Panc1 (cell line): Measurements from ENCODE around the gene SLCO3A1.

ENCODE experiments used
- TF ChIP-seq, protein P1 (sequence below): fragments of 450-650 bp; IDR thresholded peaks from 2 replicates; pipeline ENCODE4 v1.5.1; 2017; ENCODE audit warnings: mild to moderate bottlenecking
- TF ChIP-seq, protein P2 (sequence below), 2 experiments: IDR thresholded peaks; 2 replicates each; pipeline ENCODE4 v1.6.1; 2011 to 2012; ENCODE audit warnings: low read depth in 2 of 2, control low read depth in 1 of 2, low read length in 1 of 2, mild to moderate bottlenecking in 1 of 2, moderate library complexity in 1 of 2; ENCODE audit not compliant: insufficient read depth in 1 of 2

DNA sequence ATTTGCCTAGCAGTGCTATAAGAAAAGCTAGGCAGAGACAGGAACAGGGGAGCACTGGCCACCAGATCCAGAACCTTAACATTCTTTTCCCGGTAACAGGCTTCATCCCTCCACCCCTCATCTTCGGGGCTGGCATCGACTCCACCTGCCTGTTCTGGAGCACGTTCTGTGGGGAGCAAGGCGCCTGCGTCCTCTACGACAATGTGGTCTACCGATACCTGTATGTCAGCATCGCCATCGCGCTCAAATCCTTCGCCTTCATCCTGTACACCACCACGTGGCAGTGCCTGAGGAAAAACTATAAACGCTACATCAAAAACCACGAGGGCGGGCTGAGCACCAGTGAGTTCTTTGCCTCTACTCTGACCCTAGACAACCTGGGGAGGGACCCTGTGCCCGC lies 309.1 kb downstream of the SLCO3A1 start:
- TF ChIP-seq, protein P1, sequence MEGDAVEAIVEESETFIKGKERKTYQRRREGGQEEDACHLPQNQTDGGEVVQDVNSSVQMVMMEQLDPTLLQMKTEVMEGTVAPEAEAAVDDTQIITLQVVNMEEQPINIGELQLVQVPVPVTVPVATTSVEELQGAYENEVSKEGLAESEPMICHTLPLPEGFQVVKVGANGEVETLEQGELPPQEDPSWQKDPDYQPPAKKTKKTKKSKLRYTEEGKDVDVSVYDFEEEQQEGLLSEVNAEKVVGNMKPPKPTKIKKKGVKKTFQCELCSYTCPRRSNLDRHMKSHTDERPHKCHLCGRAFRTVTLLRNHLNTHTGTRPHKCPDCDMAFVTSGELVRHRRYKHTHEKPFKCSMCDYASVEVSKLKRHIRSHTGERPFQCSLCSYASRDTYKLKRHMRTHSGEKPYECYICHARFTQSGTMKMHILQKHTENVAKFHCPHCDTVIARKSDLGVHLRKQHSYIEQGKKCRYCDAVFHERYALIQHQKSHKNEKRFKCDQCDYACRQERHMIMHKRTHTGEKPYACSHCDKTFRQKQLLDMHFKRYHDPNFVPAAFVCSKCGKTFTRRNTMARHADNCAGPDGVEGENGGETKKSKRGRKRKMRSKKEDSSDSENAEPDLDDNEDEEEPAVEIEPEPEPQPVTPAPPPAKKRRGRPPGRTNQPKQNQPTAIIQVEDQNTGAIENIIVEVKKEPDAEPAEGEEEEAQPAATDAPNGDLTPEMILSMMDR: no peak
- TF ChIP-seq, protein P2, sequence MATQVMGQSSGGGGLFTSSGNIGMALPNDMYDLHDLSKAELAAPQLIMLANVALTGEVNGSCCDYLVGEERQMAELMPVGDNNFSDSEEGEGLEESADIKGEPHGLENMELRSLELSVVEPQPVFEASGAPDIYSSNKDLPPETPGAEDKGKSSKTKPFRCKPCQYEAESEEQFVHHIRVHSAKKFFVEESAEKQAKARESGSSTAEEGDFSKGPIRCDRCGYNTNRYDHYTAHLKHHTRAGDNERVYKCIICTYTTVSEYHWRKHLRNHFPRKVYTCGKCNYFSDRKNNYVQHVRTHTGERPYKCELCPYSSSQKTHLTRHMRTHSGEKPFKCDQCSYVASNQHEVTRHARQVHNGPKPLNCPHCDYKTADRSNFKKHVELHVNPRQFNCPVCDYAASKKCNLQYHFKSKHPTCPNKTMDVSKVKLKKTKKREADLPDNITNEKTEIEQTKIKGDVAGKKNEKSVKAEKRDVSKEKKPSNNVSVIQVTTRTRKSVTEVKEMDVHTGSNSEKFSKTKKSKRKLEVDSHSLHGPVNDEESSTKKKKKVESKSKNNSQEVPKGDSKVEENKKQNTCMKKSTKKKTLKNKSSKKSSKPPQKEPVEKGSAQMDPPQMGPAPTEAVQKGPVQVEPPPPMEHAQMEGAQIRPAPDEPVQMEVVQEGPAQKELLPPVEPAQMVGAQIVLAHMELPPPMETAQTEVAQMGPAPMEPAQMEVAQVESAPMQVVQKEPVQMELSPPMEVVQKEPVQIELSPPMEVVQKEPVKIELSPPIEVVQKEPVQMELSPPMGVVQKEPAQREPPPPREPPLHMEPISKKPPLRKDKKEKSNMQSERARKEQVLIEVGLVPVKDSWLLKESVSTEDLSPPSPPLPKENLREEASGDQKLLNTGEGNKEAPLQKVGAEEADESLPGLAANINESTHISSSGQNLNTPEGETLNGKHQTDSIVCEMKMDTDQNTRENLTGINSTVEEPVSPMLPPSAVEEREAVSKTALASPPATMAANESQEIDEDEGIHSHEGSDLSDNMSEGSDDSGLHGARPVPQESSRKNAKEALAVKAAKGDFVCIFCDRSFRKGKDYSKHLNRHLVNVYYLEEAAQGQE (IDR thresholded peaks at IDR 0.05; ENCODE audit: insufficient read depth in 1 of 2, low read depth in 2 of 2, low read length in 1 of 2): no peak
